ENCODE results near the gene PIEZO2.

Gene PIEZO2

GRCh38 chr18:11110509-11110908 lies 38.9 kb downstream of the PIEZO2 start:
- no peaks in the 10 kb centered on the region for H3K27me3 ChIP-seq (ENCODE audit: control insufficient read depth, insufficient read depth, low read length)
- H3K9ac ChIP-seq (ENCODE audit: low read length): no peak overlapping the region
- H3K9me3 ChIP-seq (ENCODE audit: control insufficient read depth, low read depth, low read length): no peaks in the 10 kb centered on the region
- H3K4me3 ChIP-seq (ENCODE audit: low read length): no peak overlapping the region
- H3K27ac ChIP-seq (ENCODE audit: low read length): no peak overlapping the region
- H3K36me3 ChIP-seq (ENCODE audit: control insufficient read depth, low read depth, low read length): no peaks in the 10 kb centered on the region
- H3K4me1 ChIP-seq (ENCODE audit: control insufficient read depth, low read depth, low read length): no peaks in the 10 kb centered on the region

GRCh38 chr18:11108947-11109346 lies 40.4 kb downstream of the PIEZO2 start:
- H3K9ac ChIP-seq (ENCODE audit: low read length): no peak overlapping the region
- no peak overlapping the region for H3K27ac ChIP-seq (ENCODE audit: low read length)
- H3K36me3 ChIP-seq (ENCODE audit: control insufficient read depth, low read depth, low read length): no peaks in the 10 kb centered on the region
- H3K27me3 ChIP-seq (ENCODE audit: control insufficient read depth, insufficient read depth, low read length): no peaks in the 10 kb centered on the region
- H3K4me3 ChIP-seq (ENCODE audit: low read length): no peak overlapping the region
- H3K4me1 ChIP-seq (ENCODE audit: control insufficient read depth, low read depth, low read length): no peaks in the 10 kb centered on the region
- H3K9me3 ChIP-seq (ENCODE audit: control insufficient read depth, low read depth, low read length): no peaks in the 10 kb centered on the region

GRCh38 chr18:11106894-11107293 lies 42.5 kb downstream of the PIEZO2 start:
- Histone ChIP-seq H3K27me3 (ENCODE audit: control insufficient read depth, insufficient read depth, low read length) (no peaks in the 10 kb centered on the region), H3K9ac (ENCODE audit: low read length) (no peak overlapping the region), H3K4me1 (ENCODE audit: control insufficient read depth, low read depth, low read length) (no peaks in the 10 kb centered on the region)

GRCh38 chr18:11105463-11105862 lies 43.9 kb downstream of the PIEZO2 start:
- H3K27ac ChIP-seq (ENCODE audit: low read length): no peak overlapping the region
- no peaks in the 10 kb centered on the region for H3K27me3 ChIP-seq (ENCODE audit: control insufficient read depth, insufficient read depth, low read length)
- H3K9me3 ChIP-seq (ENCODE audit: control insufficient read depth, low read depth, low read length): no peaks in the 10 kb centered on the region
- H3K4me1 ChIP-seq (ENCODE audit: control insufficient read depth, low read depth, low read length): no peaks in the 10 kb centered on the region
- no peak overlapping the region for H3K9ac ChIP-seq (ENCODE audit: low read length)
- H3K36me3 ChIP-seq (ENCODE audit: control insufficient read depth, low read depth, low read length): no peaks in the 10 kb centered on the region
- H3K4me3 ChIP-seq (ENCODE audit: low read length): no peak overlapping the region

More at GRCh38 chr18:11106894-11107293, 42.5 kb downstream of the PIEZO2 start:
- Histone ChIP-seq H3K36me3 (ENCODE audit: control insufficient read depth, low read depth, low read length) (no peaks in the 10 kb centered on the region), H3K9me3 (ENCODE audit: control insufficient read depth, low read depth, low read length) (no peaks in the 10 kb centered on the region), H3K27ac (ENCODE audit: low read length) (no peak overlapping the region), H3K4me3 (ENCODE audit: low read length) (no peak overlapping the region)

GRCh38 chr18:11104307-11104706 lies 45.1 kb downstream of the PIEZO2 start:
- Histone ChIP-seq H3K9ac (ENCODE audit: low read length) (no peak overlapping the region), H3K4me1 (ENCODE audit: control insufficient read depth, low read depth, low read length) (no peaks in the 10 kb centered on the region), H3K4me3 (ENCODE audit: low read length) (no peak overlapping the region), H3K9me3 (ENCODE audit: control insufficient read depth, low read depth, low read length) (no peaks in the 10 kb centered on the region), H3K27me3 (ENCODE audit: control insufficient read depth, insufficient read depth, low read length) (no peaks in the 10 kb centered on the region), H3K27ac (ENCODE audit: low read length) (no peak overlapping the region), H3K36me3 (ENCODE audit: control insufficient read depth, low read depth, low read length) (no peaks in the 10 kb centered on the region)

- no peak overlapping the region for H3K9ac ChIP-seq (ENCODE audit: low read length)
- H3K4me3 ChIP-seq (ENCODE audit: low read length): no peak overlapping the region
- no peaks in the 10 kb centered on the region for H3K36me3 ChIP-seq (ENCODE audit: control insufficient read depth, low read depth, low read length)
- H3K27me3 ChIP-seq (ENCODE audit: control insufficient read depth, insufficient read depth, low read length): no peaks in the 10 kb centered on the region
- H3K4me1 ChIP-seq (ENCODE audit: control insufficient read depth, low read depth, low read length): peaks cover 17% of the 10 kb centered on the region
- H3K27ac ChIP-seq (ENCODE audit: low read length): no peak overlapping the region
- H3K9me3 ChIP-seq (ENCODE audit: control insufficient read depth, low read depth, low read length): no peaks in the 10 kb centered on the region
These were observed 52.3 kb downstream of the PIEZO2 start for GRCh38 chr18:11096839-11097750.

GRCh38 chr18:11096411-11096810 lies 53.0 kb downstream of the PIEZO2 start:
- no peak overlapping the region for H3K27ac ChIP-seq (ENCODE audit: low read length)
- H3K36me3 ChIP-seq (ENCODE audit: control insufficient read depth, low read depth, low read length): no peaks in the 10 kb centered on the region
- H3K4me3 ChIP-seq (ENCODE audit: low read length): no peak overlapping the region
- H3K9me3 ChIP-seq (ENCODE audit: control insufficient read depth, low read depth, low read length): no peaks in the 10 kb centered on the region
- H3K4me1 ChIP-seq (ENCODE audit: control insufficient read depth, low read depth, low read length): peaks cover 17% of the 10 kb centered on the region
- H3K27me3 ChIP-seq (ENCODE audit: control insufficient read depth, insufficient read depth, low read length): no peaks in the 10 kb centered on the region
- H3K9ac ChIP-seq (ENCODE audit: low read length): no peak overlapping the region

GRCh38 chr18:11095674-11096293 lies 53.6 kb downstream of the PIEZO2 start:
- Histone ChIP-seq H3K4me1 (ENCODE audit: control insufficient read depth, low read depth, low read length) (peaks cover 17% of the 10 kb centered on the region), H3K27me3 (ENCODE audit: control insufficient read depth, insufficient read depth, low read length) (no peaks in the 10 kb centered on the region), H3K9ac (ENCODE audit: low read length) (no peak overlapping the region), H3K36me3 (ENCODE audit: control insufficient read depth, low read depth, low read length) (no peaks in the 10 kb centered on the region), H3K9me3 (ENCODE audit: control insufficient read depth, low read depth, low read length) (no peaks in the 10 kb centered on the region), H3K4me3 (ENCODE audit: low read length) (no peak overlapping the region), H3K27ac (ENCODE audit: low read length) (no peak overlapping the region)

- Histone ChIP-seq H3K4me1 (ENCODE audit: control insufficient read depth, low read depth, low read length) (peaks cover 17% of the 10 kb centered on the region), H3K27me3 (ENCODE audit: control insufficient read depth, insufficient read depth, low read length) (no peaks in the 10 kb centered on the region), H3K4me3 (ENCODE audit: low read length) (no peak overlapping the region), H3K27ac (ENCODE audit: low read length) (no peak overlapping the region), H3K36me3 (ENCODE audit: control insufficient read depth, low read depth, low read length) (no peaks in the 10 kb centered on the region), H3K9me3 (ENCODE audit: control insufficient read depth, low read depth, low read length) (no peaks in the 10 kb centered on the region), H3K9ac (ENCODE audit: low read length) (no peak overlapping the region)
These were observed 54.2 kb downstream of the PIEZO2 start for GRCh38 chr18:11095211-11095610.

GRCh38 chr18:11091746-11092145 lies 57.6 kb downstream of the PIEZO2 start:
- H3K27ac ChIP-seq (ENCODE audit: low read length): no peak overlapping the region
- H3K4me3 ChIP-seq (ENCODE audit: low read length): no peak overlapping the region
- H3K27me3 ChIP-seq (ENCODE audit: control insufficient read depth, insufficient read depth, low read length): no peaks in the 10 kb centered on the region
- no peak overlapping the region for H3K9ac ChIP-seq (ENCODE audit: low read length)
- H3K36me3 ChIP-seq (ENCODE audit: control insufficient read depth, low read depth, low read length): no peaks in the 10 kb centered on the region
- H3K9me3 ChIP-seq (ENCODE audit: control insufficient read depth, low read depth, low read length): no peaks in the 10 kb centered on the region
- peaks cover 2% of the 10 kb centered on the region for H3K4me1 ChIP-seq (ENCODE audit: control insufficient read depth, low read depth, low read length)

GRCh38 chr18:11089931-11090715 lies 59.2 kb downstream of the PIEZO2 start:
- Histone ChIP-seq H3K9me3 (ENCODE audit: control insufficient read depth, low read depth, low read length) (no peaks in the 10 kb centered on the region), H3K4me1 (ENCODE audit: control insufficient read depth, low read depth, low read length) (no peaks in the 10 kb centered on the region), H3K27ac (ENCODE audit: low read length) (no peak overlapping the region), H3K9ac (ENCODE audit: low read length) (no peak overlapping the region), H3K36me3 (ENCODE audit: control insufficient read depth, low read depth, low read length) (no peaks in the 10 kb centered on the region), H3K4me3 (ENCODE audit: low read length) (no peak overlapping the region), H3K27me3 (ENCODE audit: control insufficient read depth, insufficient read depth, low read length) (no peaks in the 10 kb centered on the region)
